HS-27A (cell line): Measurements from ENCODE around the gene SP3.
A peak's percentile ranks its signal among the peaks of the same experiment; 100 is the strongest.

Experiments
- DNase-seq: peaks from one replicate; pipeline ENCODE4 v3.0.0-alpha.2; 2012; ENCODE audit warnings: low read depth, missing footprints

SP3 gene

GRCh38 chr2:173966274-173967098 is 1.3 kb upstream of the SP3 start:
- no peak for DNase-seq

GRCh38 chr2:173964565-173965371 is 405 bp downstream of the SP3 start:
- no peak for DNase-seq

GRCh38 chr2:173963817-173964564 is 1.2 kb downstream of the SP3 start:
- peak; percentile 45 for DNase-seq

GRCh38 chr2:173963323-173963816 is 1.8 kb downstream of the SP3 start:
- no peak for DNase-seq

- DNase-seq, result no peak
Measured at GRCh38 chr2:173962583-173963110, 2.5 kb downstream of the SP3 start.

GRCh38 chr2:173962031-173962430 is 3.1 kb downstream of the SP3 start:
- no peak for DNase-seq

GRCh38 chr2:173961346-173961705 is 3.8 kb downstream of the SP3 start:
- DNase-seq, result no peak

- no peak for DNase-seq
Measured at GRCh38 chr2:173959909-173960308, 5.3 kb downstream of the SP3 start.

- no peak for DNase-seq
Measured at GRCh38 chr2:173959358-173959884, 5.8 kb downstream of the SP3 start.

- no peak for DNase-seq
Measured at GRCh38 chr2:173958198-173958846, 6.9 kb downstream of the SP3 start.

GRCh38 chr2:173957517-173957916 is 7.7 kb downstream of the SP3 start:
- DNase-seq, result no peak

GRCh38 chr2:173956454-173956853 is 8.7 kb downstream of the SP3 start:
- no peak for DNase-seq

GRCh38 chr2:173955867-173956266 is 9.3 kb downstream of the SP3 start:
- no peak for DNase-seq

GRCh38 chr2:173955004-173955403 is 10.2 kb downstream of the SP3 start:
- no peak for DNase-seq

- DNase-seq, result no peak
Measured at GRCh38 chr2:173953047-173953424, 12.1 kb downstream of the SP3 start.

- DNase-seq, result no peak
Measured at GRCh38 chr2:173952267-173953046, 12.7 kb downstream of the SP3 start.

- DNase-seq, result no peak
Measured at GRCh38 chr2:173948842-173949241, 16.3 kb downstream of the SP3 start.

- no peak for DNase-seq
Measured at GRCh38 chr2:173948198-173948597, 17.0 kb downstream of the SP3 start.

GRCh38 chr2:173947131-173947530 is 18.0 kb downstream of the SP3 start:
- no peak for DNase-seq

- no peak for DNase-seq
Measured at GRCh38 chr2:173943738-173944137, 21.4 kb downstream of the SP3 start.
